HepG2 (cell line): ENCODE results near the gene CFAP221. TPM values are rescaled to one million over a fixed set of nuclear protein-coding genes. Genes with fewer than 3 reads are reported as not detected.

Experiments
- CBFB ChIP-seq: sonication (generic); formaldehyde crosslinking; IDR thresholded peaks from 2 replicates; pipeline ENCODE4 v1.4.0; 2020; ENCODE audit warnings: missing genetic modification reagents
- CC2D1A ChIP-seq: sonication (generic); formaldehyde crosslinking; IDR thresholded peaks from 2 replicates; pipeline ENCODE4 v1.8.1; 2023; ENCODE audit warnings: mild to moderate bottlenecking, missing genetic modification reagents
- CHD2 ChIP-seq: IDR thresholded peaks from 2 replicates; pipeline ENCODE4 v1.6.1; 2011; ENCODE audit warnings: low read depth, low read length, improper control_type of control experiment
- EZH2 ChIP-seq: conservative IDR thresholded peaks from 2 replicates; pipeline ENCODE4 v1.6.1; 2012; ENCODE audit warnings: mild to moderate bottlenecking, low read depth, low read length, moderate library complexity
- FOXA3 ChIP-seq: IDR thresholded peaks from 2 replicates; pipeline ENCODE4 v1.6.1; 2016; ENCODE audit warnings: missing genetic modification reagents, missing compliant biosample characterization
- KDM6A ChIP-seq: IDR thresholded peaks from 2 replicates; pipeline ENCODE4 v1.6.1; 2016; ENCODE audit warnings: low read depth
- KLF11 ChIP-seq: IDR thresholded peaks from 2 replicates; pipeline ENCODE4 v1.6.1; 2016; ENCODE audit warnings: missing compliant biosample characterization
- PHF5A ChIP-seq: IDR thresholded peaks from one replicate; pipeline ENCODE4 v1.6.1; 2018; ENCODE audit warnings: low read depth, missing genetic modification reagents; ENCODE audit not compliant: unreplicated experiment
- SP4 ChIP-seq: sonication (generic); formaldehyde crosslinking; IDR thresholded peaks from 2 replicates; pipeline ENCODE4 v1.8.1; 2023; ENCODE audit warnings: mild to moderate bottlenecking, missing genetic modification reagents
- THAP11 ChIP-seq: IDR thresholded peaks from 2 replicates; pipeline ENCODE4 v1.6.1; 2016; ENCODE audit warnings: missing biosample characterization, missing genetic modification reagents
- ZBTB20 ChIP-seq: sonication (generic); formaldehyde crosslinking; IDR thresholded peaks from 2 replicates; pipeline ENCODE4 v1.8.1; 2023; ENCODE audit warnings: missing genetic modification reagents, low read depth, mild to moderate bottlenecking, borderline replicate concordance
- ZNF142 ChIP-seq: sonication (generic); formaldehyde crosslinking; IDR thresholded peaks from 2 replicates; pipeline ENCODE4 v1.4.0; 2020; ENCODE audit warnings: missing genetic modification reagents
- ZNF318 ChIP-seq: sonication (generic); formaldehyde crosslinking; IDR thresholded peaks from 2 replicates; pipeline ENCODE4 v1.4.0; 2020; ENCODE audit warnings: mild to moderate bottlenecking, missing genetic modification reagents
- ZNF597 ChIP-seq: sonication (generic); formaldehyde crosslinking; IDR thresholded peaks from 2 replicates; pipeline ENCODE4 v1.5.0; 2020; ENCODE audit warnings: missing genetic modification reagents
- ZNF746 ChIP-seq: sonication (generic); formaldehyde crosslinking; IDR thresholded peaks from 2 replicates; pipeline ENCODE4 v1.8.0; 2022; ENCODE audit warnings: mild to moderate bottlenecking, missing genetic modification reagents
- polyA plus RNA-seq, 8 experiments: library from polyadenylated mRNA; depleted of rRNA in 3 of 8; stranded (reverse) in 7 of 8; unstranded in 1 of 8; fragments of >200 nt; fragmentation: Illumina TruSeq in 4 of 8; extraction: Trizol in 4 of 8; gene quantifications; 2 replicates each; pipeline versions ENCODE4 v1.2.1 to v1.2.3, GENCODE V29; 2011 to 2016; ENCODE audit warnings: low read depth in 4 of 8, missing spikeins in 1 of 8, mixed read lengths in 1 of 8; ENCODE audit not compliant: insufficient read depth in 1 of 8
- total RNA-seq, 5 experiments: library from RNA; depleted of rRNA; stranded (reverse); fragments of >200 nt; fragmentation: Illumina TruSeq; extraction: Trizol; gene quantifications; 2 replicates each; pipeline ENCODE4 v1.2.3, GENCODE V29; 2016; ENCODE audit warnings: low read depth in 1 of 5

CFAP221 gene
- total and polyA plus RNA-seq, 2 of the 13 experiments (the other 11 are each of a cell fraction or from before 2014, with no cell fraction given), result not detected

- TF ChIP-seq ZNF142 (CRISPR knock-in tag) (no peak), PHF5A (CRISPR knock-in tag) (peak; percentile 43), CC2D1A (CRISPR knock-in tag) (no peak), ZNF318 (CRISPR knock-in tag) (no peak), FOXA3 (CRISPR knock-in tag) (no peak), ZNF746 (CRISPR knock-in tag) (no peak), ZBTB20 (CRISPR knock-in tag) (no peak), CHD2 (no peak), EZH2 (no peak), THAP11 (CRISPR knock-in tag) (peak; percentile 42; the same call in 1 of the 2 replicates), KDM6A (no peak), ZNF597 (CRISPR knock-in tag) (no peak), SP4 (CRISPR knock-in tag) (peak; percentile 72), CBFB (CRISPR knock-in tag) (peak; percentile 17; the same call in 1 of the 2 replicates), KLF11 (CRISPR knock-in tag) (no peak)
Observed at GRCh38 chr2:119544075-119544938, at the start of gene CFAP221 (continued).
